DOHH2 (cell line): Measurements from ENCODE around the gene SEZ6.

ENCODE experiments used
- H3F3A ChIP-seq: fragments of 200-600 bp; sonication (generic), shearing (Covaris generic); 2 replicates; pipeline ENCODE4 v1.6.0; 2016; ENCODE audit warnings: antibody characterized with exemption, mild to moderate bottlenecking; ENCODE audit not compliant: control insufficient read depth, insufficient read depth
- H3K27ac ChIP-seq: fragments of 200-600 bp; sonication (generic); 2 replicates; pipeline ENCODE4 v1.5.1; 2014; ENCODE audit warnings: low read depth, mild to moderate bottlenecking, low read length, moderate library complexity
- H3K27me3 ChIP-seq: fragments of 200-600 bp; sonication (generic); 2 replicates; pipeline ENCODE4 v1.6.1; 2014; ENCODE audit warnings: mild to moderate bottlenecking, low read length, mixed read lengths; ENCODE audit not compliant: control insufficient read depth
- H3K36me3 ChIP-seq: fragments of 200-600 bp; sonication (generic); 2 replicates; pipeline ENCODE4 v1.6.1; 2014; ENCODE audit warnings: mild to moderate bottlenecking, low read length, moderate library complexity, mixed read lengths; ENCODE audit not compliant: control insufficient read depth
- H3K4me1 ChIP-seq: fragments of 200-600 bp; sonication (generic); 2 replicates; pipeline ENCODE4 v1.6.1; 2014; ENCODE audit warnings: mild to moderate bottlenecking, low read length, mixed read lengths; ENCODE audit not compliant: control insufficient read depth
- H3K4me2 ChIP-seq: fragments of 200-600 bp; sonication (generic); 2 replicates; pipeline ENCODE4 v1.6.0; 2014; ENCODE audit warnings: mild to moderate bottlenecking, low read length, moderate library complexity
- H3K4me3 ChIP-seq: fragments of 200-600 bp; sonication (generic); 2 replicates; pipeline ENCODE4 v1.5.1; 2014; ENCODE audit warnings: mild to moderate bottlenecking, low read length, mixed read lengths
- H3K79me2 ChIP-seq: fragments of 200-600 bp; sonication (generic); 2 replicates; pipeline ENCODE4 v1.6.1; 2014; ENCODE audit warnings: mild to moderate bottlenecking, low read length, mixed read lengths; ENCODE audit not compliant: control insufficient read depth
- H3K9me2 ChIP-seq: fragments of 200-600 bp; sonication (generic); replicated peaks from 2 replicates; pipeline ENCODE4 v1.6.1; 2014; ENCODE audit warnings: mild to moderate bottlenecking, low read length, mixed read lengths; ENCODE audit not compliant: control insufficient read depth
- H3K9me3 ChIP-seq: fragments of 200-600 bp; sonication (generic); 2 replicates; pipeline ENCODE4 v1.6.1; 2014; ENCODE audit warnings: antibody characterized with exemption, low read length, mixed read lengths; ENCODE audit not compliant: control insufficient read depth, insufficient read depth
- H4K20me1 ChIP-seq: fragments of 200-600 bp; sonication (generic); 2 replicates; pipeline ENCODE4 v1.6.0; 2014; ENCODE audit warnings: low read depth, mild to moderate bottlenecking, antibody characterized with exemption, low read length, moderate library complexity; ENCODE audit not compliant: control insufficient read depth, insufficient read depth
- EZH2phosphoT487 ChIP-seq: fragments of 200-600 bp; sonication (generic); IDR thresholded peaks from 2 replicates; pipeline ENCODE4 v1.6.1; 2017; ENCODE audit warnings: borderline replicate concordance, mild to moderate bottlenecking, antibody characterized with exemption, low read length, moderate library complexity, mixed read lengths
- TF ChIP-seq, protein P1 (sequence below): fragments of 200-600 bp; sonication (generic); IDR thresholded peaks from one replicate; pipeline ENCODE4 v1.5.1; 2014; ENCODE audit warnings: antibody characterized with exemption, mild to moderate bottlenecking, low read depth, low read length; ENCODE audit not compliant: poor library complexity, severe bottlenecking

Gene SEZ6

GRCh38 chr17:29034510-29034909, 28.7 kb upstream of the SEZ6 start:
- no peaks in the 10 kb centered on the region for H4K20me1 ChIP-seq
- no peaks in the 10 kb centered on the region for H3K36me3 ChIP-seq
- no peaks in the 10 kb centered on the region for H3K9me2 ChIP-seq
- H3K9me3 ChIP-seq: peaks cover 22% of the 10 kb centered on the region
- no peak overlapping the region for H3K4me2 ChIP-seq
- no peak overlapping the region for H3K27ac ChIP-seq
- H3K27me3 ChIP-seq: peaks cover 50% of the 10 kb centered on the region
- TF ChIP-seq, protein P1, sequence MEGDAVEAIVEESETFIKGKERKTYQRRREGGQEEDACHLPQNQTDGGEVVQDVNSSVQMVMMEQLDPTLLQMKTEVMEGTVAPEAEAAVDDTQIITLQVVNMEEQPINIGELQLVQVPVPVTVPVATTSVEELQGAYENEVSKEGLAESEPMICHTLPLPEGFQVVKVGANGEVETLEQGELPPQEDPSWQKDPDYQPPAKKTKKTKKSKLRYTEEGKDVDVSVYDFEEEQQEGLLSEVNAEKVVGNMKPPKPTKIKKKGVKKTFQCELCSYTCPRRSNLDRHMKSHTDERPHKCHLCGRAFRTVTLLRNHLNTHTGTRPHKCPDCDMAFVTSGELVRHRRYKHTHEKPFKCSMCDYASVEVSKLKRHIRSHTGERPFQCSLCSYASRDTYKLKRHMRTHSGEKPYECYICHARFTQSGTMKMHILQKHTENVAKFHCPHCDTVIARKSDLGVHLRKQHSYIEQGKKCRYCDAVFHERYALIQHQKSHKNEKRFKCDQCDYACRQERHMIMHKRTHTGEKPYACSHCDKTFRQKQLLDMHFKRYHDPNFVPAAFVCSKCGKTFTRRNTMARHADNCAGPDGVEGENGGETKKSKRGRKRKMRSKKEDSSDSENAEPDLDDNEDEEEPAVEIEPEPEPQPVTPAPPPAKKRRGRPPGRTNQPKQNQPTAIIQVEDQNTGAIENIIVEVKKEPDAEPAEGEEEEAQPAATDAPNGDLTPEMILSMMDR: no peak
- no peak for TF ChIP-seq EZH2phosphoT487
- H3K4me3 ChIP-seq: no peak overlapping the region
- H3F3A ChIP-seq: no peaks in the 10 kb centered on the region
- H3K79me2 ChIP-seq: no peaks in the 10 kb centered on the region
- H3K4me1 ChIP-seq: no peaks in the 10 kb centered on the region

GRCh38 chr17:29032857-29033197, 27.0 kb upstream of the SEZ6 start:
- no peak overlapping the region for H3K27ac ChIP-seq
- no peaks in the 10 kb centered on the region for H3K79me2 ChIP-seq
- no peak overlapping the region for H3K4me2 ChIP-seq
- no peaks in the 10 kb centered on the region for H3K36me3 ChIP-seq
- H3F3A ChIP-seq: no peaks in the 10 kb centered on the region
- H3K4me1 ChIP-seq: no peaks in the 10 kb centered on the region
- TF ChIP-seq, protein P1: no peak
- no peak for TF ChIP-seq EZH2phosphoT487
- H3K4me3 ChIP-seq: no peak overlapping the region
- no peaks in the 10 kb centered on the region for H4K20me1 ChIP-seq
- peaks cover 58% of the 10 kb centered on the region for H3K27me3 ChIP-seq
- no peaks in the 10 kb centered on the region for H3K9me2 ChIP-seq
- H3K9me3 ChIP-seq: peaks cover 22% of the 10 kb centered on the region

DNA sequence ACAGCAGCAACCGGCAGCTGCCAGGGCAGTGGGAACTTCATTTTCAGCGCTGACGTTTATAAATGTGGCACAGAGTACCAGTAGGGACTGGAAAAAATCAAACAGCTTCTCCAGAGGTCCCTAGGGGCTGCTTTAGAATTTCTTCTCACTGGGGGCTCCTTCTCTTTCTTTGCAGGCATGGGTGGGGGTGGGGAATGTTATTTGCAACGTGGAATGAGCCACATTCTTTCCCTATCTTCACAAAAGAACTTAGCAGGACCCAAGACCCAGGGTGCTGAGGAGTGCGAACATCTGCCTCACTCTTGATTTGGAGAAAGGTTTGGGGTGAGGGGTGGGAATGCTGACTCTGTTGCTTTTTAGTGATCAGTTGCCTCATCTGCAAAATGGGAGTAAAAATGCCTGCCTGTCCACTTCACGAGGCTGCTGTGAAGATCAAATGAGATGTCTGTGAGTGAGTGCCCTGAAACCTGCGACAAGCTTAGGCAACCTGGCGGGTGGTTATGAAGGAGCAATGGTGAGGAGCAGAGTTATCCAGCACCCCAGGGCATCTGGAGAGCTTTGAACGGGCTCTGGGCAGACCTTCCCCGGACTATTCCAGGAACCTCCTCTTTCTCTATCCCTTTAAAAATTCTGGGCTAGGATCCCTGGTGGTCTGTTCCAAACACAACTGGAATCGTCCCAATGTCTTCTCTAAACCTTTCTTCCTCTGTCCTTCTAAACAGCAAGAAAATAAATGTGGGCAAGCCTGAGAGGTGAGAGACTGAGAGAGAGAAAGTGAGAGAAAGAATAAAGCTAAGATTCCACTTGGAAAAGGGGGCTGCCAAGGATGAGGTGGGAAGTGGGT, 26.4 kb upstream of the SEZ6 start:
- H3K36me3 ChIP-seq: no peaks in the 10 kb centered on the region

More for the DNA sequence above, 26.4 kb upstream of the SEZ6 start:
- Histone ChIP-seq H4K20me1 (no peaks in the 10 kb centered on the region), H3K4me3 (no peak overlapping the region), H3K9me3 (peaks cover 22% of the 10 kb centered on the region), H3F3A (no peaks in the 10 kb centered on the region), H3K9me2 (no peaks in the 10 kb centered on the region), H3K27ac (no peak overlapping the region), H3K27me3 (peaks cover 63% of the 10 kb centered on the region), H3K79me2 (no peaks in the 10 kb centered on the region), H3K4me2 (no peak overlapping the region), H3K4me1 (no peaks in the 10 kb centered on the region)
- TF ChIP-seq EZH2phosphoT487: no peak
- TF ChIP-seq, protein P1: no peak
